Cardiac muscle cell (in vitro differentiated cells and primary cell): ENCODE measurements around the gene TMEM220. TPM values are rescaled to one million over a fixed set of nuclear protein-coding genes. Genes with fewer than 3 reads are reported as not detected.

ENCODE experiments used
- DNase-seq, 2 donors: peaks; one replicate each; pipeline versions ENCODE4 v3.0.0 to v3.0.0-alpha.2; 2010 to 2017; ENCODE audit warnings: low read depth in 1 of 2, low spot score in 1 of 2
- H3K27ac ChIP-seq: fragments of 200-600 bp; sonication (generic); 2 replicates; pipeline ENCODE4 v1.5.1; 2016
- H3K27me3 ChIP-seq: fragments of 200-600 bp; sonication (generic); 2 replicates; pipeline ENCODE4 v1.6.0; 2016; ENCODE audit warnings: control low read depth
- H3K36me3 ChIP-seq: fragments of 200-600 bp; sonication (generic); 2 replicates; pipeline ENCODE4 v1.5.1; 2016; ENCODE audit warnings: control low read depth
- H3K4me1 ChIP-seq: fragments of 200-600 bp; sonication (generic); 2 replicates; pipeline ENCODE4 v1.8.1; 2017; ENCODE audit warnings: low read depth, mild to moderate bottlenecking, mixed run types
- H3K4me3 ChIP-seq: fragments of 200-600 bp; sonication (generic); 2 replicates; pipeline ENCODE4 v1.5.1; 2016; ENCODE audit warnings: mild to moderate bottlenecking
- H3K9me3 ChIP-seq: fragments of 200-600 bp; sonication (generic); 2 replicates; pipeline ENCODE4 v1.5.1; 2017; ENCODE audit warnings: low read depth, mild to moderate bottlenecking, control low read depth
- polyA plus RNA-seq: library from polyadenylated mRNA; unstranded; fragments of >200 nt; fragmentation: Nextera tagmentation; extraction: Ambion mirVana; gene quantifications from 2 replicates; pipeline ENCODE4 v1.2.1, GENCODE V29; 2016
- total RNA-seq: library from RNA; depleted of rRNA; stranded (reverse); fragments of >200 nt; gene quantifications from 2 replicates; pipeline ENCODE4 v1.2.3, GENCODE V29; 2016
- TF ChIP-seq, protein P1 (sequence below): IDR thresholded peaks from 2 replicates; pipeline ENCODE4 v1.5.1; 2012; ENCODE audit warnings: low read depth, mild to moderate bottlenecking, low read length

Gene TMEM220
- total and polyA plus RNA-seq, 2 experiments from 2014 or later: 0.15 to 2.8 TPM

DNA sequence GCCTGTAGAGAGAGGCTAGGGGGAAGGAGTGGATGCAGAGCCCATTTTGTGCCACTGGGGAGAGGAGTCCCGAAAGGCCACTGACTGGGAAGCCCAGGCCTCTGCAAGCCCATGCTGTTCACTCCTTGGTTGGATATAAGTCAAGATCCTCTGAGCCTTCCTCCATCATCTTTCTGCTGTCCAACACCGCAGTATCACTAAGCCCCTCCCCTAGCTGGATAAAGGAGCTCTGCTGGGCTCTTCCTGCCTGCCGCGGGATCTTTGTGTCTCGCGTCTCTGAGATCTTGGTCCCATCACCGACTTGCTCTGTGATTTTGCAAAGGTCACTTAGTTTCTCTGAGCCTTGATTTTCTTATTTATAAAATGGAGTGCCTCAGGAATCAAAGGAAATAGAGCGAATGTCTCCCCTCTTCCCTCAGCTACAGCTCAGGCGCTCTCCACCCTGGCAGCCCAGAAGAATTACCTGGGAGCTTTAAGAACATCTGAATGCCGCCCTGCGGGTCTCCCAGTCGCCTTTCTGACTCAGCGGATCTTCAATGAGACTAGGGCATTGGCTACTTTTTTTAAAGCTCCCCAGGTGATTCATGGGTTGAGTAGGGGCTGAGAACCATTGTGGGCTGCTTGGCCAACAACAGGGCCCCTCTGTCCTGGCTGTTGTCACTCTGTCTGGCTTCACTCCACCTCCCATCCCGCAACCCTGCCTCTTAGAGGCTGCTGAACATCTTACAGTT lies 25.2 kb upstream of the TMEM220 start:
- DNase-seq: peak; percentile 11 to 25
- Histone ChIP-seq H3K4me3 (no peak overlapping the region), H3K36me3 (no peaks in the 10 kb centered on the region), H3K27me3 (no peaks in the 10 kb centered on the region), H3K27ac (no peak overlapping the region), H3K9me3 (no peaks in the 10 kb centered on the region), H3K4me1 (peaks cover 16% of the 10 kb centered on the region)
- TF ChIP-seq, protein P1, sequence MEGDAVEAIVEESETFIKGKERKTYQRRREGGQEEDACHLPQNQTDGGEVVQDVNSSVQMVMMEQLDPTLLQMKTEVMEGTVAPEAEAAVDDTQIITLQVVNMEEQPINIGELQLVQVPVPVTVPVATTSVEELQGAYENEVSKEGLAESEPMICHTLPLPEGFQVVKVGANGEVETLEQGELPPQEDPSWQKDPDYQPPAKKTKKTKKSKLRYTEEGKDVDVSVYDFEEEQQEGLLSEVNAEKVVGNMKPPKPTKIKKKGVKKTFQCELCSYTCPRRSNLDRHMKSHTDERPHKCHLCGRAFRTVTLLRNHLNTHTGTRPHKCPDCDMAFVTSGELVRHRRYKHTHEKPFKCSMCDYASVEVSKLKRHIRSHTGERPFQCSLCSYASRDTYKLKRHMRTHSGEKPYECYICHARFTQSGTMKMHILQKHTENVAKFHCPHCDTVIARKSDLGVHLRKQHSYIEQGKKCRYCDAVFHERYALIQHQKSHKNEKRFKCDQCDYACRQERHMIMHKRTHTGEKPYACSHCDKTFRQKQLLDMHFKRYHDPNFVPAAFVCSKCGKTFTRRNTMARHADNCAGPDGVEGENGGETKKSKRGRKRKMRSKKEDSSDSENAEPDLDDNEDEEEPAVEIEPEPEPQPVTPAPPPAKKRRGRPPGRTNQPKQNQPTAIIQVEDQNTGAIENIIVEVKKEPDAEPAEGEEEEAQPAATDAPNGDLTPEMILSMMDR: no peak

DNA sequence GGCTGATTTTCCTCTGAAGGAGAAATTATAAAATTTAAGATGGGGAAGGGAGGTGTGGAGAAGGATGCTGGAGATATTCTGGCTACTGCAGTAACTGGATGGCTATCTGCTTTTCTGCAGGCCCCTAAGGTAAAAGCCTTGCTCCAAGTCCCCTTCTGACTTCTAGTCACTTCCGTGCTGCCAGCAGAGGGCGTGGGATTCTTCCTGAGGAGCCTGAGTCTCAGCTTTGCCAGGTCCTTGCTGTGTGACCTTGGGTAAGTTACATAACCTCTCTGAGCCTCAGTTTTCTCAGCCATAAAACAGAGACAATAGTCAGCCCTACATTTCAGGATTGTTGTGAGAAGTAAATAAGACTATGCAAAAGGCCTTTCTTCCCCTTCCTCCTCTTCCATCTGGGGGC lies 24.3 kb upstream of the TMEM220 start:
- H3K36me3 ChIP-seq: no peaks in the 10 kb centered on the region
- no peaks in the 10 kb centered on the region for H3K27me3 ChIP-seq
- TF ChIP-seq, protein P1: peak; percentile 35
- DNase-seq: peak; percentile 31 to 33
- no peak overlapping the region for H3K27ac ChIP-seq
- no peaks in the 10 kb centered on the region for H3K9me3 ChIP-seq
- H3K4me1 ChIP-seq: peaks cover 16% of the 10 kb centered on the region
- no peak overlapping the region for H3K4me3 ChIP-seq

DNA sequence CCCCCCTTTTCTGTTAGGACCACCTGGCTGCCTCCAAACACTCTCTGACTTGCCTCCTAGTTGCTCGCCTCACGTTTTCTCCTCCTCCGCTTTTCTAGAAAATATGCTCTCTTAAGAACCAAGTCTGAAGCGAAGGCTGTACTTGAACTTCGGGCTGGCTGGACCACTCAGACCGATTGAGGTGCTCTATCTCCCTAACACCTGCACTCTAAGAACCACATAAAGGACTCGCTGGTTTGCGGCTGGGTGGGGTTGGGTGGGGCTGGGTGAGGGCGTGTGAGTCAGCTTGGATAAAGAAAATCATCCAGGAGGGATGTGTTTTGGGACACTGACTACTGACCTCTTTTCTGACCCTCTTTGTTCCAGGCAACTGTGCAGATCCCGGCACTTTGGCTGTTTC lies 22.9 kb upstream of the TMEM220 start:
- H3K4me3 ChIP-seq: no peak overlapping the region
- H3K4me1 ChIP-seq: peaks cover 23% of the 10 kb centered on the region
- no peaks in the 10 kb centered on the region for H3K9me3 ChIP-seq
- DNase-seq: no peak
- H3K27me3 ChIP-seq: no peaks in the 10 kb centered on the region
- TF ChIP-seq, protein P1: no peak
- H3K36me3 ChIP-seq: no peaks in the 10 kb centered on the region
- no peak overlapping the region for H3K27ac ChIP-seq

- no peak overlapping the region for H3K27ac ChIP-seq
- no peaks in the 10 kb centered on the region for H3K36me3 ChIP-seq
- peaks cover 19% of the 10 kb centered on the region for H3K4me1 ChIP-seq
- no peak overlapping the region for H3K4me3 ChIP-seq
- DNase-seq: no peak
- no peaks in the 10 kb centered on the region for H3K27me3 ChIP-seq
- H3K9me3 ChIP-seq: no peaks in the 10 kb centered on the region
- TF ChIP-seq, protein P1: no peak
These were observed 21.7 kb upstream of the TMEM220 start for GRCh38 chr17:10751563-10751962.

- H3K27me3 ChIP-seq: no peaks in the 10 kb centered on the region
- peaks cover 13% of the 10 kb centered on the region for H3K4me1 ChIP-seq
- no peaks in the 10 kb centered on the region for H3K36me3 ChIP-seq
- no peak overlapping the region for H3K4me3 ChIP-seq
- TF ChIP-seq, protein P1: no peak
- DNase-seq: no peak
- H3K9me3 ChIP-seq: no peaks in the 10 kb centered on the region
- H3K27ac ChIP-seq: no peak overlapping the region
These were observed 20.4 kb upstream of the TMEM220 start for GRCh38 chr17:10750210-10750609.
